PC-9 (cell line): ENCODE measurements around the gene GTF2F2. TPM values are rescaled to one million over a fixed set of nuclear protein-coding genes. Genes with fewer than 3 reads are reported as not detected.

Experiments
- BruUV-seq: library from RNA; stranded (reverse); fragments of 400-500 nt; replicated peaks from 2 replicates; lab custom pipeline; 2021; lab: Mats Ljungman, UMichigan
- CTCF ChIA-PET: fragments of 300-600 bp; sonication (Branson Sonifier 250); formaldehyde crosslinking; loops from one replicate; lab custom pipeline; 2022; ENCODE audit warnings: antibody characterized with exemption; lab: Charles Lee
- POLR2A ChIA-PET: fragments of 300-600 bp; sonication (Branson Sonifier 250); formaldehyde crosslinking; loops from one replicate; lab custom pipeline; 2022; ENCODE audit warnings: antibody characterized with exemption; ENCODE audit not compliant: unreplicated experiment; lab: Charles Lee
- DNase-seq, 2 experiments: peaks; one replicate each; pipeline versions ENCODE4 v3.0.0 to v3.0.0-alpha.2; 2015 to 2022; ENCODE audit warnings: mixed read lengths in 1 of 2
- H2AFZ ChIP-seq: fragments of 200-600 bp; sonication (generic); 2 replicates; pipeline ENCODE4 v1.8.1; 2017; ENCODE audit warnings: antibody characterized with exemption
- H3F3A ChIP-seq: fragments of 200-600 bp; sonication (generic); 2 replicates; pipeline ENCODE4 v1.8.1; 2017; ENCODE audit warnings: antibody characterized with exemption, mild to moderate bottlenecking, low read depth; ENCODE audit not compliant: insufficient read depth
- H3K27ac ChIP-seq: fragments of 200-600 bp; sonication (generic); 2 replicates; pipeline ENCODE4 v1.6.1; 2016; ENCODE audit warnings: mixed run types
- H3K27me3 ChIP-seq: fragments of 200-600 bp; sonication (generic); 2 replicates; pipeline ENCODE4 v1.6.1; 2016; ENCODE audit warnings: low read depth, mixed run types; ENCODE audit not compliant: insufficient read depth
- H3K36me3 ChIP-seq: fragments of 200-600 bp; sonication (generic); 2 replicates; pipeline ENCODE4 v1.6.1; 2016; ENCODE audit warnings: low read depth, mixed run types
- H3K4me1 ChIP-seq: fragments of 200-600 bp; sonication (generic); replicated peaks from 2 replicates; pipeline ENCODE4 v1.6.1; 2016; ENCODE audit warnings: mixed run types; ENCODE audit not compliant: insufficient read depth
- H3K4me2 ChIP-seq: fragments of 200-600 bp; sonication (generic); 2 replicates; pipeline ENCODE4 v1.6.1; 2017; ENCODE audit warnings: mixed run types
- H3K4me3 ChIP-seq: fragments of 200-600 bp; sonication (generic); 2 replicates; pipeline ENCODE4 v1.6.1; 2016; ENCODE audit warnings: mixed run types
- H3K79me2 ChIP-seq: fragments of 200-600 bp; sonication (generic); 2 replicates; pipeline ENCODE4 v1.6.1; 2017; ENCODE audit warnings: low read depth, mixed run types
- H3K9me2 ChIP-seq: fragments of 200-600 bp; sonication (generic); 2 replicates; pipeline ENCODE4 v1.8.1; 2017; ENCODE audit warnings: mild to moderate bottlenecking; ENCODE audit not compliant: insufficient read depth
- H3K9me3 ChIP-seq: fragments of 200-600 bp; sonication (generic); 2 replicates; pipeline ENCODE4 v1.8.1; 2016; ENCODE audit warnings: low read depth; ENCODE audit not compliant: insufficient read depth
- H4K20me1 ChIP-seq: fragments of 200-600 bp; sonication (generic); 2 replicates; pipeline ENCODE4 v1.8.1; 2017; ENCODE audit not compliant: insufficient read depth
- EZH2 ChIP-seq: fragments of 200-600 bp; sonication (generic); IDR thresholded peaks from 2 replicates; pipeline ENCODE4 v1.8.0; 2017; ENCODE audit warnings: antibody characterized with exemption, low read depth
- intact Hi-C: fragments of 100-400 bp; cut with micrococcal nuclease; formaldehyde crosslinking; loops from one replicate; pipeline ENCODE4 v1.10.0; 2022; ENCODE audit not compliant: unreplicated experiment
- total RNA-seq: library from RNA; stranded (reverse); gene quantifications from 2 replicates; pipeline ENCODE4 v1.2.3, GENCODE V29; 2021
- TF ChIP-seq, protein P1 (sequence below): fragments of 200-600 bp; sonication (generic); conservative IDR thresholded peaks from 2 replicates; pipeline ENCODE4 v1.6.1; 2017; ENCODE audit warnings: mixed run types, antibody characterized with exemption, mild to moderate bottlenecking, moderate library complexity

GTF2F2 gene
- total RNA-seq, 1 experiment from 2014 or later, result 28.8 TPM

DNA sequence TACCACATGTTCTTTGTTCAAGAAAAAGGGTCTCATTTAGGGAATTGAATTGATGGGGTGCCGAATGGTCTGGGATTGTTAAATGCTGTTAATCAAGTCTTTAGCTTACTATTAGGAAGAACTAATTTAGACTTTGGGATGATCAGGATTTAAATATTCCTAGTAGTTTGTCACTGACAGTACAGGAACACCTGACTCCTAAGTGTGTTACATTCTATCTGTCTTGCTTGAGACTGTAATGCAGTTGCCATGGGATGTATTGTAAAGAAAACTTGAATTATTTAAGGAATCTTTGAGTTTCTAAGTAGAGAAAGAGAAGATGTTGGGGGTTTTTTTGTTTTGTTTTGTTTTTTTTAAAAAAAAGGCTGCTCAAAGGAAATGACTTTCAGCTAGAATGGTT, 98.4 kb downstream of the GTF2F2 start:
- no peaks in the 10 kb centered on the region for H3K9me2 ChIP-seq
- H3K36me3 ChIP-seq, result no peaks in the 10 kb centered on the region
- H4K20me1 ChIP-seq, result no peaks in the 10 kb centered on the region
- H3K4me2 ChIP-seq, result peak overlapping the region; percentile 63
- intact Hi-C loops, result loop anchor here (2.0 kb wide), 1 partner anchor 56 kb away; no protein-coding TSS in a partner anchor
- BruUV-seq, result no TSS peak
- H3K27ac ChIP-seq, result peak overlapping the region; percentile 82
- DNase-seq, result no peak
- ChIA-PET POLR2A (interaction anchor here (0.6 kb wide), 3 partner anchors 12 to 40 kb away, joined by 4 read pairs; no protein-coding TSS in a partner anchor), CTCF (no interaction called here)
- no peak overlapping the region for H2AFZ ChIP-seq
- H3K27me3 ChIP-seq, result no peaks in the 10 kb centered on the region
- no peak overlapping the region for H3K4me3 ChIP-seq
- peaks cover 22% of the 10 kb centered on the region for H3F3A ChIP-seq
- no peaks in the 10 kb centered on the region for H3K9me3 ChIP-seq
- H3K4me1 ChIP-seq, result peaks cover 36% of the 10 kb centered on the region
- TF ChIP-seq, protein P1, sequence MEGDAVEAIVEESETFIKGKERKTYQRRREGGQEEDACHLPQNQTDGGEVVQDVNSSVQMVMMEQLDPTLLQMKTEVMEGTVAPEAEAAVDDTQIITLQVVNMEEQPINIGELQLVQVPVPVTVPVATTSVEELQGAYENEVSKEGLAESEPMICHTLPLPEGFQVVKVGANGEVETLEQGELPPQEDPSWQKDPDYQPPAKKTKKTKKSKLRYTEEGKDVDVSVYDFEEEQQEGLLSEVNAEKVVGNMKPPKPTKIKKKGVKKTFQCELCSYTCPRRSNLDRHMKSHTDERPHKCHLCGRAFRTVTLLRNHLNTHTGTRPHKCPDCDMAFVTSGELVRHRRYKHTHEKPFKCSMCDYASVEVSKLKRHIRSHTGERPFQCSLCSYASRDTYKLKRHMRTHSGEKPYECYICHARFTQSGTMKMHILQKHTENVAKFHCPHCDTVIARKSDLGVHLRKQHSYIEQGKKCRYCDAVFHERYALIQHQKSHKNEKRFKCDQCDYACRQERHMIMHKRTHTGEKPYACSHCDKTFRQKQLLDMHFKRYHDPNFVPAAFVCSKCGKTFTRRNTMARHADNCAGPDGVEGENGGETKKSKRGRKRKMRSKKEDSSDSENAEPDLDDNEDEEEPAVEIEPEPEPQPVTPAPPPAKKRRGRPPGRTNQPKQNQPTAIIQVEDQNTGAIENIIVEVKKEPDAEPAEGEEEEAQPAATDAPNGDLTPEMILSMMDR, result no peak
- no peak for TF ChIP-seq EZH2
- H3K79me2 ChIP-seq, result peaks cover 30% of the 10 kb centered on the region

DNA sequence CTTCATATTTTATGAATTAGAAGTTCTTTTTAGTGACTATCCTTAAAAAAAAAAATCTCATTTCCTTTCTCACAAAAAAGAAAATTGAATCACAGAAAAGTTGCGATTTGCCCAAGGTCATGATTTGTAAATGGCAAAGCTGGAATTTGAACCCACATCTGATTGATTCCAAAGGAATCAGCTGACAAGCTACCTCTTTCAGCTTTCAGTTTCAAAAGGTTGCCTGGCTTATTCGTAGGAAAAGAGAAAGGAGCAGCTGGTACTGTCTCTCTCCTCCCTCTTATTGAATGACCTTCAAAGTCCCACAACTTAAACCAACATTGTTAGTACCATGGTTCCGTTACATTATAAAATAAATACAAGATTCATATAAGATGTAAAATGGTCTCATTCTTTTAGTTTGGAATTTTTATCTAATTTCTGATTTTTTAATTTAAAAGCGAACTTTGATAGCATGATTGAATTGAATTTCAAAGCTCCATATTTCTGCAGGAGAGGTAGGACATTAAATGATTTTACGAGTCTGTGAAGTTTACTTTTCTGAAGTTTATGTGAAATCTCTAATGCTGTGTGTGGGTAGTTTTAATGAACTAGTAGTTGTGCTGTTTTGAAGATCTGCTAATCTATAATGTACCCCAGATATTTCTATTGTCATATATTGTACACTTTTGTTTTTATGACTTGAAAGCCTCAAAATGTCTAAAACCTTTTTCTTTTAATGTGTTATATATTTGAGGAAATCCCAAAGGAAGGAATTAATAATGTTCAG, 99.0 kb downstream of the GTF2F2 start:
- POLR2A ChIA-PET, result interaction anchor here (0.6 kb wide), 4 partner anchors 9 to 39 kb away, joined by 4 to 5 read pairs (median 4); no protein-coding TSS in a partner anchor
- Histone ChIP-seq H3K79me2 (peaks cover 34% of the 10 kb centered on the region), H3K4me2 (peak overlapping the region; percentile 63), H3K4me1 (peaks cover 36% of the 10 kb centered on the region), H3K4me3 (peak overlapping the region; percentile 20; the same call in 1 of the 2 replicates), H3K27ac (peak overlapping the region; percentile 82), H3K27me3 (no peaks in the 10 kb centered on the region), H3K9me3 (no peaks in the 10 kb centered on the region), H2AFZ (no peak overlapping the region), H3K36me3 (no peaks in the 10 kb centered on the region), H4K20me1 (no peaks in the 10 kb centered on the region), H3F3A (peaks cover 22% of the 10 kb centered on the region), H3K9me2 (no peaks in the 10 kb centered on the region)
- intact Hi-C loops, result loop anchor here (2.0 kb wide), 1 partner anchor 57 kb away; no protein-coding TSS in a partner anchor
- CTCF ChIA-PET, result interaction anchor here (0.7 kb wide), 1 partner anchor 10 kb away, joined by 3 read pairs; no protein-coding TSS in a partner anchor
- TSS peak; percentile 84 for BruUV-seq
- DNase-seq, result no peak
- TF ChIP-seq, protein P1, result no peak

DNA sequence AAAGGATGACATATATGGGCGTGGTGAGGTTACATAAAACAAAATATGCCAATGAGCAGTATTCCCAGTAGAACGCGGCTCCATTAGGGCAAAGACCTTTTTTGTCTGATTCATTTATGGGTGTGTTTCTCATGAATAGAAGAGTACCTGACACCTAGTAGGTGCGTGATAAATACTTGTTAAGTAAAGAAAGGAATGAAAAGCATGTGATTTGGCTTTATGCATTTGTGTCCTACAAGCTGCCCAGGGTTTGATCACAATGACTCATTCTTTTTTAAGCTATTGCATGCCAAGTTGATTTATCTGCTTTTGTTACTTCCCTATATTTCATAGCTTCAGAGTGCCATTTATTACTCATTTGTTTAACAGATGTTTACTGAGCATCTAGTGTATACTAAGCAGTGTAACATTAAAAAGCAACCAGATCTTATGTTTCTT, 99.6 kb downstream of the GTF2F2 start:
- H3K27me3 ChIP-seq, result no peaks in the 10 kb centered on the region
- BruUV-seq, result no TSS peak
- intact Hi-C loops, result loop anchor here (2.0 kb wide), 2 partner anchors 13 to 57 kb away; no protein-coding TSS in a partner anchor
- CTCF ChIA-PET, result no interaction called here
- no peak overlapping the region for H2AFZ ChIP-seq
- TF ChIP-seq, protein P1, result no peak
- TF ChIP-seq EZH2, result no peak
- H3K36me3 ChIP-seq, result no peaks in the 10 kb centered on the region
- peaks cover 22% of the 10 kb centered on the region for H3F3A ChIP-seq
- peak overlapping the region; percentile 82 for H3K27ac ChIP-seq
- POLR2A ChIA-PET, result interaction anchor here (0.6 kb wide), 3 partner anchors 8 to 22 kb away, joined by 4 to 18 read pairs (median 5); no protein-coding TSS in a partner anchor
- peaks cover 39% of the 10 kb centered on the region for H3K79me2 ChIP-seq
- DNase-seq, result peak; percentile 55 to 100
- no peaks in the 10 kb centered on the region for H4K20me1 ChIP-seq
- no peaks in the 10 kb centered on the region for H3K9me2 ChIP-seq
- H3K4me2 ChIP-seq, result peak overlapping the region; percentile 63
- H3K4me1 ChIP-seq, result peaks cover 36% of the 10 kb centered on the region
- no peaks in the 10 kb centered on the region for H3K9me3 ChIP-seq
- H3K4me3 ChIP-seq, result peak overlapping the region; percentile 20; the same call in 1 of the 2 replicates
